ENCODE data around the gene BUD13.

BUD13 gene

DNA sequence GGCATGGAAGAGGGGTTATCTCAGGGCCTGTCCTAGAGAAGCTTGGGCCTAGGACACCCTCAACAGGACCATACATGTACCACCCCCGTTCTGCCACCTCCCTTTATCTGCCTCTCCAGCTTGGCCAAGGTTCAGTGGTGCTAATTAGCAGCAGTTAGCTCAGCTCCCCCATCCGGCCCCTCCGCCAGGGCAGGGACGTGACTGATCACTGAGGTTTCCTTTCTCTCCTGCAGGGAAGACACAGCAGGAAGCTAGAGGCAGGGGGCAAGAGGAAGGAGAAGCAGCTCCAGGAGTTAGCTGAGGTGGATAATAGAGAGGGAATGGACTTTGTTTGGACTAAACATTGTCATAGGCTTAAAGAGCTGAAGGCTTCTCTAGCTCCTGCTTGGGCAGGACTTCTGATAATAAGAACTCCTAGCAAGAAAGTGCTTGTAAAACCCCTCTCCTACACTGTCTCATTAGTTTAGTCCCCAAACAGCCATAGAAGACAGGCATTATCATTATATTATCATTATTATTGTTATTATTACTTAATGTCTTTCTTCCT is 53.8 kb downstream of the BUD13 start:
- H3K79me2 ChIP-seq (ENCODE audit: insufficient read depth, low read length), result no peaks in the 10 kb centered on the region
- H3K4me3 ChIP-seq (ENCODE audit: low read length, poor library complexity, severe bottlenecking), result no peak overlapping the region
- TF ChIP-seq, protein P1, sequence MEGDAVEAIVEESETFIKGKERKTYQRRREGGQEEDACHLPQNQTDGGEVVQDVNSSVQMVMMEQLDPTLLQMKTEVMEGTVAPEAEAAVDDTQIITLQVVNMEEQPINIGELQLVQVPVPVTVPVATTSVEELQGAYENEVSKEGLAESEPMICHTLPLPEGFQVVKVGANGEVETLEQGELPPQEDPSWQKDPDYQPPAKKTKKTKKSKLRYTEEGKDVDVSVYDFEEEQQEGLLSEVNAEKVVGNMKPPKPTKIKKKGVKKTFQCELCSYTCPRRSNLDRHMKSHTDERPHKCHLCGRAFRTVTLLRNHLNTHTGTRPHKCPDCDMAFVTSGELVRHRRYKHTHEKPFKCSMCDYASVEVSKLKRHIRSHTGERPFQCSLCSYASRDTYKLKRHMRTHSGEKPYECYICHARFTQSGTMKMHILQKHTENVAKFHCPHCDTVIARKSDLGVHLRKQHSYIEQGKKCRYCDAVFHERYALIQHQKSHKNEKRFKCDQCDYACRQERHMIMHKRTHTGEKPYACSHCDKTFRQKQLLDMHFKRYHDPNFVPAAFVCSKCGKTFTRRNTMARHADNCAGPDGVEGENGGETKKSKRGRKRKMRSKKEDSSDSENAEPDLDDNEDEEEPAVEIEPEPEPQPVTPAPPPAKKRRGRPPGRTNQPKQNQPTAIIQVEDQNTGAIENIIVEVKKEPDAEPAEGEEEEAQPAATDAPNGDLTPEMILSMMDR (conservative IDR thresholded peaks at IDR 0.05; ENCODE audit: low read length), result no peak
- no peak for TF ChIP-seq EZH2phosphoT487 (IDR thresholded peaks at IDR 0.05; ENCODE audit: borderline replicate concordance)
- H3F3A ChIP-seq (ENCODE audit: low read depth), result no peaks in the 10 kb centered on the region
- no peaks in the 10 kb centered on the region for H3K36me3 ChIP-seq (ENCODE audit: insufficient read depth, low read length)
- no peaks in the 10 kb centered on the region for H3K9me2 ChIP-seq (replicated peaks; ENCODE audit: low read depth, low read length)
- H3K27me3 ChIP-seq (ENCODE audit: insufficient read depth, low read length, poor library complexity, severe bottlenecking), result no peaks in the 10 kb centered on the region
- no peaks in the 10 kb centered on the region for H4K20me1 ChIP-seq (ENCODE audit: insufficient read depth, low read length, poor library complexity, severe bottlenecking)
- no peak overlapping the region for H3K9ac ChIP-seq (ENCODE audit: low read depth, low read length, poor library complexity, severe bottlenecking)
- no peaks in the 10 kb centered on the region for H3K4me1 ChIP-seq (ENCODE audit: insufficient read depth, low read length, poor library complexity, severe bottlenecking)
- no peaks in the 10 kb centered on the region for H3K9me3 ChIP-seq (ENCODE audit: insufficient read depth, low read depth, low read length)
- H3K4me2 ChIP-seq (ENCODE audit: low read depth, low read length, poor library complexity, severe bottlenecking), result no peak overlapping the region
- no peak overlapping the region for H2AFZ ChIP-seq (ENCODE audit: low read length)

DNA sequence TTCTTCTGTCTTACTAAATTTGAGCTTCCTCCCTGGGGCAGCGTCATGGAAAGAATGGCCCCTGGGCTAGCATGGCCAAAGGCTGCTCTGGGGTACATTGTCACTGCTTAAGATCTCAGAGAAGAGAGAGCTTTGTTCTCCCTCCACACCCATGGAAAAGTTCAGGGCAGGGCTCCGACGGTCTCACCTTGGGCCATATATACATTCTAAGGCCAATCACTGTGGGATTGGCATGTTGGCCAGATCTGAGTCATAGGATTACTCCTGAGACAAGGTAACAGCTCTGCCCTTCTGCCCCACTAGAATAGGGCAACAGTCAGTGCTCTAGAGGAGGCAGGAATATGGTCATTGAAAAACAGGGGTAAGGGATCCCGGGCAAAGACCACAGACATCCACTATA is 56.2 kb downstream of the BUD13 start:
- Histone ChIP-seq H3K9me2 (replicated peaks; ENCODE audit: low read depth, low read length) (no peaks in the 10 kb centered on the region), H4K20me1 (ENCODE audit: insufficient read depth, low read length, poor library complexity, severe bottlenecking) (no peaks in the 10 kb centered on the region), H3K9ac (ENCODE audit: low read depth, low read length, poor library complexity, severe bottlenecking) (no peak overlapping the region), H3K36me3 (ENCODE audit: insufficient read depth, low read length) (no peaks in the 10 kb centered on the region), H3K79me2 (ENCODE audit: insufficient read depth, low read length) (no peaks in the 10 kb centered on the region), H3K4me1 (ENCODE audit: insufficient read depth, low read length, poor library complexity, severe bottlenecking) (no peaks in the 10 kb centered on the region), H3F3A (ENCODE audit: low read depth) (no peaks in the 10 kb centered on the region), H2AFZ (ENCODE audit: low read length) (no peak overlapping the region), H3K4me3 (ENCODE audit: low read length, poor library complexity, severe bottlenecking) (no peak overlapping the region), H3K4me2 (ENCODE audit: low read depth, low read length, poor library complexity, severe bottlenecking) (no peak overlapping the region), H3K9me3 (ENCODE audit: insufficient read depth, low read depth, low read length) (no peaks in the 10 kb centered on the region), H3K27me3 (ENCODE audit: insufficient read depth, low read length, poor library complexity, severe bottlenecking) (no peaks in the 10 kb centered on the region)
- TF ChIP-seq EZH2phosphoT487 (IDR thresholded peaks at IDR 0.05; ENCODE audit: borderline replicate concordance), result no peak
- TF ChIP-seq, protein P1 (conservative IDR thresholded peaks at IDR 0.05; ENCODE audit: low read length), result no peak

DNA sequence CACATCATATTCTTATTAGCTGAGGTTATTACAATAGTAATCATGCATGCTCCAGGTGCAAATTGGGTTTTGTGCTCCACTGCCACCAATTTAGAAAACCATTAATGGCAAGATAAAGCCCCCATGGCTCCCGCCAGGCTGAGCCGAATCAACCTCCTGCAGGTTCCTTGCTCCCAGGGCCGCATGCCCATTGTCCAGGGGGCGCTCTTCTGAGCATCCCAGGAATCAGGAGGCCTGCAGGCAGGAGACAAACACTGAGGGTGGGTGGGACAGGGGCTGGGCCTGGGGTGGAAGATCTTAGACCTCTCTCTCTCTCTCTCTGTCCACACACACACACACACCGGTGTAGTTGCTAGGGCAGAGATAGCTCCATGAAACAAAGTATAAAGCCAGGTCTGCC is 57.4 kb downstream of the BUD13 start:
- no peak overlapping the region for H3K4me3 ChIP-seq (ENCODE audit: low read length, poor library complexity, severe bottlenecking)
- no peaks in the 10 kb centered on the region for H3K79me2 ChIP-seq (ENCODE audit: insufficient read depth, low read length)
- no peaks in the 10 kb centered on the region for H3K4me1 ChIP-seq (ENCODE audit: insufficient read depth, low read length, poor library complexity, severe bottlenecking)
- H2AFZ ChIP-seq (ENCODE audit: low read length), result no peak overlapping the region
- H4K20me1 ChIP-seq (ENCODE audit: insufficient read depth, low read length, poor library complexity, severe bottlenecking), result no peaks in the 10 kb centered on the region
- no peaks in the 10 kb centered on the region for H3F3A ChIP-seq (ENCODE audit: low read depth)
- H3K9ac ChIP-seq (ENCODE audit: low read depth, low read length, poor library complexity, severe bottlenecking), result no peak overlapping the region
- no peak for TF ChIP-seq EZH2phosphoT487 (IDR thresholded peaks at IDR 0.05; ENCODE audit: borderline replicate concordance)
- TF ChIP-seq, protein P1 (conservative IDR thresholded peaks at IDR 0.05; ENCODE audit: low read length), result no peak
- no peaks in the 10 kb centered on the region for H3K36me3 ChIP-seq (ENCODE audit: insufficient read depth, low read length)
- H3K9me3 ChIP-seq (ENCODE audit: insufficient read depth, low read depth, low read length), result no peaks in the 10 kb centered on the region
- no peaks in the 10 kb centered on the region for H3K27me3 ChIP-seq (ENCODE audit: insufficient read depth, low read length, poor library complexity, severe bottlenecking)
- no peaks in the 10 kb centered on the region for H3K9me2 ChIP-seq (replicated peaks; ENCODE audit: low read depth, low read length)
- no peak overlapping the region for H3K4me2 ChIP-seq (ENCODE audit: low read depth, low read length, poor library complexity, severe bottlenecking)
